Daoy (cell line): Measurements from ENCODE around the gene BICD2. TPM values are rescaled to one million over a fixed set of nuclear protein-coding genes. Genes with fewer than 3 reads are reported as not detected.

Experiments
- DNase-seq: peaks from one replicate; pipeline ENCODE4 v3.0.0-alpha.2; 2015; ENCODE audit warnings: low read depth
- total RNA-seq: library from RNA; depleted of rRNA; stranded (reverse); fragments of >200 nt; shearing (Covaris generic); gene quantifications from 2 replicates; pipeline ENCODE4 v1.2.3, GENCODE V29; 2014

BICD2 gene
- total RNA-seq, 1 experiment from 2014 or later = 40.8 TPM

DNA sequence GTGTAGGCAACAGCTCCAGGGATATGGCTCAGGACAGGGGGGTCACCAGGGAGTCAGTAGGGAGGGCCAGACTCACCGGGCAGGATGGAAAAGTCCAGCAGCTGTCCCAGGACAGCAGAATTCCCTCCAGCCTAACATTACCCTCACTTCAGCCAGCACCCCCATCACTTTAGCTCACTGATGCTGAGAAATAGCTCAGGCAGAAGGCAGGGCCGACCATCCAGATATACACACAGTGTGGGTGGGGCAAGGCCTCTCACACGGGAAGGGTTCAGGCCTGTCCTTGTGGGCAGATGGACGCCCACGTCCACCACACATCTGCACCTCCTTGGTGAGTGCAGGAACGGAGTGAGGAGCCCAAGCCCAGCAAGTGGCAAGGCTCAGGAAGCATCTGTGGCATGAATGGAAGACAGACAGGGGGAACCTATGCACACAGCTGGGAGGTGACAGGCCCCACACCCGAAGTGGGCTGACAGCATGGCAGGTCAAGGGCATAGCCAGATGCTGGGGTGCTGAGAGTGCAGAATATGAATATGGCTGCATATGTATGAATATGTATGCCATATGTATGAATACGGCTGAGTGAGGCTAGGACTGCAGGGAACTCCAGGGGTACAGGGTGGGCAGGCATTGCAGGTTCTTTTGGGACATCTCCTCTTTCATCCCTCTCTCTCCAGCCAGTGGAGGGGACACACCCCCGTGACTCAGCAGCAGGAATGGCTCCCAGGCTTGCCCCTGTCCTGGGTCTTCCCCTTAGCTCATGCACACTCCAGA, 17.0 kb downstream of the BICD2 start:
- DNase-seq = peak; percentile 52

DNA sequence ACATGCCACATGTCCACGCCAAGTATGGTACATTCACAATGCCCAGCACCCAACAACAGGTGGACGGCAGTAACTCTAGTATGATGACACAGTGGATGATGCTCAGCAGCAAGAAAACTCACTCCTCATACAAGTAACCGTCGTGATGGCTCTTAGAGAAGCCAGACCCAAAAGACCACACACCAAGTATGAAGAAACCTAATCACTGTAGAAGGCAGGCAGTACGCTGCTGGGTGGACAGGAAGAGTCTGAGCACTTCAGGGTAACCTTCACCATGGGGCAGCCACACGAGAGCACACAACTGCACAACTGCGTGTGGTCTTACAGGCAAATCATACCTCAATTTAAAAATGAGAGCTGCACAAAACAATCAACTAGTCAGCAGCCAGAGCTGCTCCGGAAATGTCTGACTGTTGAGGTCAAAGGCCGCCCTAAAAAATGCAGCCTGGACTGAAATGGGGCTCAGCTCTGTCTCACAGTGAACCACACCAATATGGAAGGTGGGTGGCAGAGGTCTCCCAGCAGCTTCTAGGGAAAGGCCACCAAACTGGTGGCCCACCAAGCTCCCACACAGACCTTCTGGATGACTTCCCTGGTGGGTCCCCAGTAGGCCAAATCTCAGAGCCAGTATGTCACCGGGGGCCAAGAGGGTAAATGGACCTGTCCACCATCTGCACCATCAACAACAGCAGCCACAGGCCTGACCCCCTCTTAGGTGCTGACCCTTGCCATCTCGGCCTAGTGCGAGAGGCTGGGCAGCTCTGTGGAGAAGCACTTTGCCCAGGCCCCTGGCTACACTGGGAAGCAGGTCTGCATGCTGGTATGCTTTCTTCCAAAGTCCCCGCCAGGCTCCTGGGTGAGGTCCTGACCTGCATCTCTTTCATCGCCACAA, 17.8 kb downstream of the BICD2 start:
- DNase-seq = no peak

GRCh38 chr9:92745881-92746280, 18.8 kb downstream of the BICD2 start:
- no peak for DNase-seq

- no peak for DNase-seq
Observed at GRCh38 chr9:92745331-92745730, 19.3 kb downstream of the BICD2 start.

DNA sequence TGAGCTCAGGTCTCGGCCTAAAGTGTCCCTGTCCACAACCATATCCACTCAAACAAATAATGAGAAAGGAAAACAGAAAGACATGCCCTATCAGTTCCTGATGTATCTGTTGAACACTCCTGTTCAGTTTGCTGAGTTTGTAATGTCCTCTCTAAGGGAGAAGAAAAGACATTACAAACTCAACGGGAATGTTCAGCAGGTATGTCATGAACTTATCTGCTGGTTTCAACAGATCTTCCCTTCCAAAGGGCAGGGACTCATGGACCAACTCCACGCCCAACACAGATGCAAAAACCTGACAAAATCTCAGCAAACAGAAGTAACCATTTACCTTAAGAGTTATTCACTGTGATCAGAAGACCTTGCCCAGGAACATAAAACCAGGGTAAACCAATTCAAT, 23.7 kb downstream of the BICD2 start:
- DNase-seq = no peak

- DNase-seq = no peak
Observed at GRCh38 chr9:92740446-92740961, 24.1 kb downstream of the BICD2 start.

- no peak for DNase-seq
Observed at GRCh38 chr9:92740009-92740408, 24.6 kb downstream of the BICD2 start.

DNA sequence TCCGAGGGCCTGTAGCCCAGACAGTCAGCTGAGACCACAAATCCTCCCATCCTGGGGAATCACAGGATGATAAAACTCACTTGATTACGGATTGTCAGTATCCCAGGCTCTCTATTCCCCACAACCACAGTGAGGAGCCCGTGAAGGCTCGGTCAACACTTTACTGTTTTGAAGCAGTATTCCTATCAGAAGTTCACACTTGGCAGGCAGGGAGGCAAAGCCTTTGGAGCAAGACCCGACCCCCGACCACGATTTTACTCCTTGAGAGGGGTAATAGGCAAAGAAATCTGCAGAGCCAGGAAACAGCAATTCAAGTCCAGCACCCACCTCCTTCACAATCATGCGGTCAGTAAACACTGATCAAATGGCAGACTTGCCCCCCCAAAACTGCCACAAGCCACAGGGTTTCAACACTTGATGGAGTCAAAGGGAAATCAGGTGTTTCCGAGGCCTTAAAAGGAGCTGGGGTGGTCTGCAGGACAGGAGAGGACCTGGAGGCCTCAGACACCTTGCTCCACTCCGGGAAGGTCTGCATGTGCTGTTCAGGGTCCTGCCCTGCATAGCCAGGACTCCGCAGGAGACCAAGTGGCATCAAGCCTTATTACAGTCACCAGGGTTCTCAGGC, 25.2 kb downstream of the BICD2 start:
- DNase-seq = no peak

GRCh38 chr9:92738661-92739081, 26.0 kb downstream of the BICD2 start:
- DNase-seq = no peak

- DNase-seq = no peak
Observed at GRCh38 chr9:92737611-92738299, 26.9 kb downstream of the BICD2 start.

- peak; percentile 46 for DNase-seq
Observed at GRCh38 chr9:92737216-92737606, 27.4 kb downstream of the BICD2 start.

- DNase-seq = no peak
Observed at GRCh38 chr9:92736563-92737215, 27.9 kb downstream of the BICD2 start.

DNA sequence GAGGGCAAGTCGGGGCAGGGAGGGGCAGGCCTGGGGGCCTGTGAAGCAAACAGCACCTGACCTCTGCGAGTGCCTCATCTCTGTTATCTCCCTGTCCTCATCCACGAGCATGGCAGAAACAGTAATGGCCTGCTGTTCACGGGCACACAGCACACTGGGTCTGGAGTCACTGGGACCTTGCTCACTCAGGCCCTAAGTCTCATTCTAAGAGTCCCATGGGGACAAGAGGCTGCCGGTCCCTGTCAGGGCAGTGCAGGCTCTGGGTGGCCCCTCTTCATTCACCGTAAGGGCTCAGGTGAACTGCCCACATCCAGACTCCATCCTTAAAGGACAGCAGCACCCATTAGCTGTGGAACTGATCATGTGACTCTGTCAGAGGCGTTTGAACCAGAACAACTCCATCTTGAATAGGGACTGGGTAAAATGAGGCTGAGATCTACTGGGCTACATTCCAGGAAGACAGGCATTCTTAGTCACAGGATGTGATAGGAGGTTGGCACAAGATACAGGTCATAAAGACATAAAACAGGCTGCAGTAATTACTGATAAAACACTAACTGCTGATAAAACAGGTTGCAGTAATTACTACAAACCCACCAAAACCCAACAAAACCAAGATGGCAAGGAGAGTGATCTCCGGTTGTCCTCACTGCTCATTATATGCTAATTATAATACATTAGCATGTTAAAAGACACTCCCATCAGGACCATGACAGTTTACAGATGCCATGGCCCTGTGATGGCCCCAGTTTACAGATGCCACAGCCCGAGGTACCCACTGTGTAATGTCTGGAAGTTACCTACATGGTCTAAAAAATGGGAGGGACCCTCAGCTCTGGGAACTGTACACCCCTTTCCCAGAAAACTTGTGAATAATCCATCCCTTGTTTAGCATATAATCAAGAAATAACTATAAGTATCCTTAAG, 28.7 kb downstream of the BICD2 start:
- no peak for DNase-seq

- DNase-seq = no peak
Observed at GRCh38 chr9:92734931-92735635, 29.6 kb downstream of the BICD2 start.

DNA sequence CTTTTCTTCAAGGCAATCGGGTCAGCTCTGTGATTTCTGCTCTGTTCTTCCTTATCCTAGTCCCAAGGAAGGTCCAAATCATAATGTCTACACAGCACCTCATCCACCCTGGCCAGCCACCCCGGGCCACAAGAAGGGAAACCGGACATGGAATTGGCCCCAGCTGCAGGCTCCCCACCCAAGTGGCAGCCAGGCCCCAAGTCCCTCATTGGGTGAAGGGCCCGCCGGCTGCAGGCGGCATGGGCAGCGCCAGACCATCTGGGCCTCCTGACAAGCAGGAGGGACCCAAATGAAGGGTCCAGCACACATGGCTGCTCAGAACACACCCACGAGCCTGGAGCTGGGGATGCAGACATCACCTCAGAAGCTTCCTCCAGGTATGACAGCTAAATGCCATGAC, 33.7 kb downstream of the BICD2 start:
- DNase-seq = no peak

- no peak for DNase-seq
Observed at GRCh38 chr9:92729735-92730155, 34.9 kb downstream of the BICD2 start.

GRCh38 chr9:92728831-92729734, 35.5 kb downstream of the BICD2 start:
- DNase-seq = no peak
